ENCODE data around the gene SYT2.

GRCh38 chr1:202745323-202745888 lies 35.2 kb upstream of the SYT2 start:
- TF ChIP-seq CTCF (IDR thresholded peaks at IDR 0.05) (no peak), POLR2A (IDR thresholded peaks at IDR 0.05) (no peak)
